Mesenchymal stem cell (in vitro differentiated cells and primary cell): Measurements from ENCODE around the gene CPT2.
"Not testable (repeated sequence)": the region's sequence is repeated elsewhere in the genome, so short reads cannot be mapped to it uniquely, and the experiment has no call there.

Source experiments
- DNase-seq: peaks from one replicate; pipeline ENCODE4 v3.0.0-alpha.2; 2013
- H2AFZ ChIP-seq: one replicate; pipeline ENCODE4 v1.6.1; 2013; ENCODE audit warnings: low read depth, mild to moderate bottlenecking, control low read depth, inconsistent platforms, low read length, moderate library complexity
- H2AK5ac ChIP-seq: 2 replicates; pipeline ENCODE4 v1.6.1; 2013; ENCODE audit warnings: low read length, moderate library complexity, mild to moderate bottlenecking, inconsistent platforms; ENCODE audit not compliant: severe bottlenecking
- H2BK120ac ChIP-seq: one replicate; pipeline ENCODE4 v1.6.1; 2013; ENCODE audit warnings: low read depth, mild to moderate bottlenecking, inconsistent platforms, low read length, moderate library complexity
- H2BK12ac ChIP-seq, 2 experiments: one replicate each; pipeline ENCODE4 v1.6.1; 2013; ENCODE audit warnings: inconsistent platforms in 2 of 2, low read length in 2 of 2, mild to moderate bottlenecking in 2 of 2, moderate library complexity in 2 of 2, control low read depth in 1 of 2
- H2BK15ac ChIP-seq: one replicate; pipeline ENCODE4 v1.6.1; 2013; ENCODE audit warnings: mild to moderate bottlenecking, low read depth, inconsistent platforms; ENCODE audit not compliant: poor library complexity, severe bottlenecking
- H2BK5ac ChIP-seq: 2 replicates; pipeline ENCODE4 v1.6.1; 2013; ENCODE audit warnings: low read depth, mild to moderate bottlenecking, low read length, control low read depth, inconsistent platforms; ENCODE audit not compliant: poor library complexity, severe bottlenecking
- H3K14ac ChIP-seq, 2 experiments: one replicate each; pipeline ENCODE4 v1.6.1; 2013; ENCODE audit warnings: inconsistent platforms in 2 of 2, low read length in 2 of 2, control low read depth in 1 of 2, mild to moderate bottlenecking in 1 of 2, moderate library complexity in 1 of 2
- H3K18ac ChIP-seq, 2 experiments: one replicate each; pipeline ENCODE4 v1.6.1; 2013; ENCODE audit warnings: inconsistent platforms in 2 of 2, low read length in 2 of 2, control low read depth in 1 of 2, low read depth in 1 of 2, mild to moderate bottlenecking in 1 of 2
- H3K23ac ChIP-seq, 2 experiments: one replicate each; pipeline ENCODE4 v1.6.1; 2013; ENCODE audit warnings: inconsistent platforms in 2 of 2, low read length in 2 of 2, mild to moderate bottlenecking in 2 of 2, moderate library complexity in 2 of 2, control low read depth in 1 of 2
- H3K27ac ChIP-seq: 2 replicates; pipeline ENCODE4 v1.5.1; 2013; ENCODE audit warnings: mild to moderate bottlenecking, moderate library complexity, low read length, control low read depth, inconsistent platforms; ENCODE audit not compliant: poor library complexity, severe bottlenecking
- H3K27me3 ChIP-seq, 2 experiments: 2 replicates each; pipeline versions ENCODE4 v1.6.1 to v1.7.0; 2013; ENCODE audit warnings: low read length in 2 of 2, mild to moderate bottlenecking in 2 of 2, moderate library complexity in 2 of 2, control low read depth in 1 of 2, inconsistent platforms in 1 of 2; ENCODE audit not compliant: control insufficient read depth in 1 of 2, insufficient read depth in 1 of 2
- H3K36me3 ChIP-seq, 2 experiments: 2 replicates each; pipeline versions ENCODE4 v1.6.1 to v1.7.0; 2013; ENCODE audit warnings: low read length in 2 of 2, control low read depth in 1 of 2, inconsistent platforms in 1 of 2, low read depth in 1 of 2, mild to moderate bottlenecking in 1 of 2; ENCODE audit not compliant: insufficient read depth in 2 of 2, control insufficient read depth in 1 of 2
- H3K4ac ChIP-seq, 2 experiments: one replicate each; pipeline ENCODE4 v1.6.1; 2013; ENCODE audit warnings: inconsistent platforms in 2 of 2, low read length in 2 of 2, mild to moderate bottlenecking in 2 of 2, moderate library complexity in 2 of 2, control low read depth in 1 of 2, low read depth in 1 of 2
- H3K4me1 ChIP-seq: 2 replicates; pipeline ENCODE4 v1.6.1; 2013; ENCODE audit warnings: low read depth, low read length, control low read depth; ENCODE audit not compliant: control insufficient read depth, insufficient read depth
- H3K4me2 ChIP-seq: 2 replicates; pipeline ENCODE4 v1.6.1; 2013; ENCODE audit warnings: low read length, mild to moderate bottlenecking, inconsistent platforms; ENCODE audit not compliant: poor library complexity, severe bottlenecking
- H3K4me3 ChIP-seq, 2 experiments: 2 replicates each; pipeline versions ENCODE4 v1.5.1 to v1.7.0; 2013; ENCODE audit warnings: low read length in 2 of 2, mild to moderate bottlenecking in 2 of 2, control low read depth in 1 of 2, low read depth in 1 of 2; ENCODE audit not compliant: insufficient read depth in 1 of 2
- H3K79me1 ChIP-seq: replicated peaks from 2 replicates; pipeline ENCODE4 v1.6.1; 2013; ENCODE audit warnings: mild to moderate bottlenecking, control low read depth, low read length, inconsistent platforms; ENCODE audit not compliant: poor library complexity, severe bottlenecking
- H3K9ac ChIP-seq: 2 replicates; pipeline ENCODE4 v1.7.0; 2013; ENCODE audit warnings: mild to moderate bottlenecking, low read length, moderate library complexity
- H3K9me3 ChIP-seq: 2 replicates; pipeline ENCODE4 v1.7.0; 2013; ENCODE audit warnings: mild to moderate bottlenecking, low read length; ENCODE audit not compliant: control insufficient read depth
- H4K8ac ChIP-seq: one replicate; pipeline ENCODE4 v1.6.1; 2013; ENCODE audit warnings: inconsistent platforms, mild to moderate bottlenecking, low read length, moderate library complexity
- H4K91ac ChIP-seq: one replicate; pipeline ENCODE4 v1.6.1; 2013; ENCODE audit warnings: mild to moderate bottlenecking, low read length, inconsistent platforms
- WGBS: methylation state at CpG from one replicate; pipeline ENCODE4 v1.1.7; 2013; ENCODE audit warnings: mixed read lengths; 5-methylcytosine and 5-hydroxymethylcytosine counted together

CPT2 gene

GRCh38 chr1:53198241-53198651 is 1.6 kb downstream of the CPT2 start:
- no peak overlapping the region for H2BK5ac ChIP-seq
- peak overlapping the region; percentile 97 for H3K9ac ChIP-seq
- no peak overlapping the region for H4K91ac ChIP-seq
- no peak overlapping the region for H3K14ac ChIP-seq
- peaks cover 5% of the 10 kb centered on the region for H3K4me1 ChIP-seq
- H2BK12ac ChIP-seq = no peak overlapping the region
- no peak overlapping the region for H2AFZ ChIP-seq
- H3K27ac ChIP-seq = no peak overlapping the region
- H2BK15ac ChIP-seq = no peak overlapping the region
- H3K4ac ChIP-seq = no peak overlapping the region
- H3K23ac ChIP-seq = peak overlapping the region in 1 of 2 experiments; percentile 3
- H3K4me3 ChIP-seq = peak overlapping the region in 1 of 2 experiments; percentile 83
- peaks cover 22% of the 10 kb centered on the region for H3K79me1 ChIP-seq
- no peaks in the 10 kb centered on the region for H3K9me3 ChIP-seq
- no peak overlapping the region for H3K18ac ChIP-seq
- no peak overlapping the region for H2AK5ac ChIP-seq
- peaks cover 0 to 28% of the 10 kb centered on the region in 2 experiments for H3K36me3 ChIP-seq
- DNase-seq = peak; percentile 43
- no peak overlapping the region for H4K8ac ChIP-seq
- H3K4me2 ChIP-seq = no peak overlapping the region
- no peak overlapping the region for H2BK120ac ChIP-seq
- WGBS = 64% methylated on average over 3 of the region's 4 CpGs
- H3K27me3 ChIP-seq = no peaks in the 10 kb centered on the region

GRCh38 chr1:53203466-53203865 is 6.8 kb downstream of the CPT2 start:
- Histone ChIP-seq H3K4me1 (peaks cover 2% of the 10 kb centered on the region), H3K27ac (no peak overlapping the region), H3K9me3 (no peaks in the 10 kb centered on the region), H2AFZ (no peak overlapping the region), H4K91ac (no peak overlapping the region), H3K14ac (no peak overlapping the region), H3K79me1 (peaks cover 26% of the 10 kb centered on the region), H3K4me2 (no peak overlapping the region), H2AK5ac (no peak overlapping the region), H3K27me3 (no peaks in the 10 kb centered on the region), H2BK5ac (no peak overlapping the region), H3K4ac (no peak overlapping the region), H2BK120ac (no peak overlapping the region), H4K8ac (no peak overlapping the region), H3K4me3 (no peak overlapping the region), H3K9ac (no peak overlapping the region), H3K23ac (no peak overlapping the region), H2BK15ac (no peak overlapping the region), H3K36me3 (peaks cover 16 to 55% of the 10 kb centered on the region in 2 experiments), H2BK12ac (no peak overlapping the region), H3K18ac (no peak overlapping the region)
- DNase-seq = no peak
- WGBS = 100% methylated on average over 2 of the region's 3 CpGs

GRCh38 chr1:53205496-53205895 is 8.9 kb downstream of the CPT2 start:
- H2BK15ac ChIP-seq, H2AK5ac ChIP-seq, H3K23ac ChIP-seq, H3K14ac ChIP-seq, H3K9me3 ChIP-seq, H3K4me1 ChIP-seq, H3K27me3 ChIP-seq, H2BK5ac ChIP-seq, H2BK12ac ChIP-seq, H3K18ac ChIP-seq, H2AFZ ChIP-seq, H3K4me3 ChIP-seq, H3K27ac ChIP-seq, H4K91ac ChIP-seq, H2BK120ac ChIP-seq, H3K4ac ChIP-seq, H3K9ac ChIP-seq, H4K8ac ChIP-seq, DNase-seq, H3K4me2 ChIP-seq: not testable (repeated sequence)
- H3K36me3 ChIP-seq = peaks cover 24 to 74% of the 10 kb centered on the region in 2 experiments
- H3K79me1 ChIP-seq = peaks cover 25% of the 10 kb centered on the region
- WGBS = 97% methylated on average over 1 of the region's 1 CpG

- not testable (repeated sequence) for H3K4me2 ChIP-seq, H3K23ac ChIP-seq, DNase-seq, H3K18ac ChIP-seq, H2BK5ac ChIP-seq, H3K27me3 ChIP-seq, H2BK15ac ChIP-seq, H3K9me3 ChIP-seq, H3K27ac ChIP-seq, H4K8ac ChIP-seq, H2BK12ac ChIP-seq, H2BK120ac ChIP-seq, H3K4me1 ChIP-seq, H2AFZ ChIP-seq, H2AK5ac ChIP-seq, H3K14ac ChIP-seq, H3K4me3 ChIP-seq, H3K4ac ChIP-seq, H4K91ac ChIP-seq
- H3K9ac ChIP-seq = peak overlapping the region; percentile 56
- H3K36me3 ChIP-seq = peaks cover 31 to 74% of the 10 kb centered on the region in 2 experiments
- 97% methylated on average over 3 of the region's 3 CpGs for WGBS
- peaks cover 25% of the 10 kb centered on the region for H3K79me1 ChIP-seq
These were observed 9.6 kb downstream of the CPT2 start for GRCh38 chr1:53206083-53206685.
